Measurements from ENCODE around the gene MIS12. TPM values are rescaled to one million over a fixed set of nuclear protein-coding genes. Genes with fewer than 3 reads are reported as not detected.

MIS12 gene
- total and polyA plus RNA-seq, 4 donors = 4.3 to 18.6 (median 11.1) TPM

DNA sequence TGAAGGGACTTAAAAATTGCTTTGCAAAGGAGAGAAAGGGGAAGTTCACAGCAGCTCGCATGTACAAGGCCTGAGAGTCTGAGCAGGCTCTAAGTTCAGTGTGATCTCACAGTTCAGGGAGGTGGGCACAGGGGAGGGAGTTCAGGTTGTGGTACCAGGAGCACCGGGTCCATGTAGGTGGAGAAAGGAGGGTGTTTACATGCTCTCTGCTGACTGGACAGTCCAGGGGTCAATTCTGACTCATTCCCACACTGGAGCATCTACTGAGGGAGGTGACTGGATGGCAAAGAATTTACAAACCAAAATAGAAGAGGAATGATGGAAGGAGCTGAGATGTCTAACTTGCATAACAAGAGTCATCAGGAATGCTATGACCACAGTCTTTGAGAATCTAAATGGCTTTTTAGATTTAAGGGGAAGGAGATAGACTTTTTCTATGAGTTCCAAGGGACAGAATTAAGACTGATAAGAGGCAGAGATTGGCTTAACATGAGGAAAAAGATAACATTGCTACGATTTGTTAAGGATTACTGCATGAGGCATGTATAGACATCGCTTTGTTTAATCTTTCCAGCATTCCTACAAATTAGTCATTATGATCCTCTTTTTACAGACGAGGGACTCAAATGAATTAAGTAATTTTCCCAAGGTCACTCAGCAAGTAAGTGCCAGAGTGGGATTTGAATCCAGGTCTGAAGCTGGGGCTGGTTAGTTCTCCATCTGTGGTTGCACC is 29.9 kb downstream of the MIS12 start:
- TF ChIP-seq, protein P1, sequence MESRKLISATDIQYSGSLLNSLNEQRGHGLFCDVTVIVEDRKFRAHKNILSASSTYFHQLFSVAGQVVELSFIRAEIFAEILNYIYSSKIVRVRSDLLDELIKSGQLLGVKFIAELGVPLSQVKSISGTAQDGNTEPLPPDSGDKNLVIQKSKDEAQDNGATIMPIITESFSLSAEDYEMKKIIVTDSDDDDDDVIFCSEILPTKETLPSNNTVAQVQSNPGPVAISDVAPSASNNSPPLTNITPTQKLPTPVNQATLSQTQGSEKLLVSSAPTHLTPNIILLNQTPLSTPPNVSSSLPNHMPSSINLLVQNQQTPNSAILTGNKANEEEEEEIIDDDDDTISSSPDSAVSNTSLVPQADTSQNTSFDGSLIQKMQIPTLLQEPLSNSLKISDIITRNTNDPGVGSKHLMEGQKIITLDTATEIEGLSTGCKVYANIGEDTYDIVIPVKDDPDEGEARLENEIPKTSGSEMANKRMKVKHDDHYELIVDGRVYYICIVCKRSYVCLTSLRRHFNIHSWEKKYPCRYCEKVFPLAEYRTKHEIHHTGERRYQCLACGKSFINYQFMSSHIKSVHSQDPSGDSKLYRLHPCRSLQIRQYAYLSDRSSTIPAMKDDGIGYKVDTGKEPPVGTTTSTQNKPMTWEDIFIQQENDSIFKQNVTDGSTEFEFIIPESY (IDR thresholded peaks at IDR 0.05) = no peak
- TF ChIP-seq JUND (IDR thresholded peaks at IDR 0.05) (no peak), GABPA (IDR thresholded peaks at IDR 0.05 in 1 of 2, conservative IDR thresholded peaks at IDR 0.05 in 1 of 2) (no peak), HNF4A (conservative IDR thresholded peaks at IDR 0.05) (no peak), EGR1 (IDR thresholded peaks at IDR 0.05; ENCODE audit: low read depth in 2 of 2) (no peak), RXRA (IDR thresholded peaks at IDR 0.05) (no peak), FOXA1 (IDR thresholded peaks at IDR 0.05) (no peak), YY1 (IDR thresholded peaks at IDR 0.05) (no peak), NR2F2 (IDR thresholded peaks at IDR 0.05) (no peak), ATF3 (IDR thresholded peaks at IDR 0.05) (no peak), SP1 (IDR thresholded peaks at IDR 0.05) (no peak)
- TF ChIP-seq, protein P2, sequence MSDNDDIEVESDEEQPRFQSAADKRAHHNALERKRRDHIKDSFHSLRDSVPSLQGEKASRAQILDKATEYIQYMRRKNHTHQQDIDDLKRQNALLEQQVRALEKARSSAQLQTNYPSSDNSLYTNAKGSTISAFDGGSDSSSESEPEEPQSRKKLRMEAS (IDR thresholded peaks at IDR 0.05) = no peak
- TF ChIP-seq, protein P3, sequence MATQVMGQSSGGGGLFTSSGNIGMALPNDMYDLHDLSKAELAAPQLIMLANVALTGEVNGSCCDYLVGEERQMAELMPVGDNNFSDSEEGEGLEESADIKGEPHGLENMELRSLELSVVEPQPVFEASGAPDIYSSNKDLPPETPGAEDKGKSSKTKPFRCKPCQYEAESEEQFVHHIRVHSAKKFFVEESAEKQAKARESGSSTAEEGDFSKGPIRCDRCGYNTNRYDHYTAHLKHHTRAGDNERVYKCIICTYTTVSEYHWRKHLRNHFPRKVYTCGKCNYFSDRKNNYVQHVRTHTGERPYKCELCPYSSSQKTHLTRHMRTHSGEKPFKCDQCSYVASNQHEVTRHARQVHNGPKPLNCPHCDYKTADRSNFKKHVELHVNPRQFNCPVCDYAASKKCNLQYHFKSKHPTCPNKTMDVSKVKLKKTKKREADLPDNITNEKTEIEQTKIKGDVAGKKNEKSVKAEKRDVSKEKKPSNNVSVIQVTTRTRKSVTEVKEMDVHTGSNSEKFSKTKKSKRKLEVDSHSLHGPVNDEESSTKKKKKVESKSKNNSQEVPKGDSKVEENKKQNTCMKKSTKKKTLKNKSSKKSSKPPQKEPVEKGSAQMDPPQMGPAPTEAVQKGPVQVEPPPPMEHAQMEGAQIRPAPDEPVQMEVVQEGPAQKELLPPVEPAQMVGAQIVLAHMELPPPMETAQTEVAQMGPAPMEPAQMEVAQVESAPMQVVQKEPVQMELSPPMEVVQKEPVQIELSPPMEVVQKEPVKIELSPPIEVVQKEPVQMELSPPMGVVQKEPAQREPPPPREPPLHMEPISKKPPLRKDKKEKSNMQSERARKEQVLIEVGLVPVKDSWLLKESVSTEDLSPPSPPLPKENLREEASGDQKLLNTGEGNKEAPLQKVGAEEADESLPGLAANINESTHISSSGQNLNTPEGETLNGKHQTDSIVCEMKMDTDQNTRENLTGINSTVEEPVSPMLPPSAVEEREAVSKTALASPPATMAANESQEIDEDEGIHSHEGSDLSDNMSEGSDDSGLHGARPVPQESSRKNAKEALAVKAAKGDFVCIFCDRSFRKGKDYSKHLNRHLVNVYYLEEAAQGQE (IDR thresholded peaks at IDR 0.05) = no peak
- TF ChIP-seq, protein P4, sequence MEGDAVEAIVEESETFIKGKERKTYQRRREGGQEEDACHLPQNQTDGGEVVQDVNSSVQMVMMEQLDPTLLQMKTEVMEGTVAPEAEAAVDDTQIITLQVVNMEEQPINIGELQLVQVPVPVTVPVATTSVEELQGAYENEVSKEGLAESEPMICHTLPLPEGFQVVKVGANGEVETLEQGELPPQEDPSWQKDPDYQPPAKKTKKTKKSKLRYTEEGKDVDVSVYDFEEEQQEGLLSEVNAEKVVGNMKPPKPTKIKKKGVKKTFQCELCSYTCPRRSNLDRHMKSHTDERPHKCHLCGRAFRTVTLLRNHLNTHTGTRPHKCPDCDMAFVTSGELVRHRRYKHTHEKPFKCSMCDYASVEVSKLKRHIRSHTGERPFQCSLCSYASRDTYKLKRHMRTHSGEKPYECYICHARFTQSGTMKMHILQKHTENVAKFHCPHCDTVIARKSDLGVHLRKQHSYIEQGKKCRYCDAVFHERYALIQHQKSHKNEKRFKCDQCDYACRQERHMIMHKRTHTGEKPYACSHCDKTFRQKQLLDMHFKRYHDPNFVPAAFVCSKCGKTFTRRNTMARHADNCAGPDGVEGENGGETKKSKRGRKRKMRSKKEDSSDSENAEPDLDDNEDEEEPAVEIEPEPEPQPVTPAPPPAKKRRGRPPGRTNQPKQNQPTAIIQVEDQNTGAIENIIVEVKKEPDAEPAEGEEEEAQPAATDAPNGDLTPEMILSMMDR (IDR thresholded peaks at IDR 0.05; ENCODE audit: low read depth, low read length, missing input control) = no peak
- WGBS = 58% methylated on average over 5 of the region's 5 CpGs
- Histone ChIP-seq H3K4me1 (ENCODE audit: control insufficient read depth in 4 of 4, insufficient read depth in 4 of 4, low read length in 3 of 4) (no peaks in the 10 kb centered on the region), H3K9me3 (ENCODE audit: control insufficient read depth in 4 of 4, low read length in 3 of 4) (no peaks in the 10 kb centered on the region), H3K27me3 (ENCODE audit: control insufficient read depth in 4 of 4, insufficient read depth in 4 of 4, low read length in 3 of 4) (no peaks in the 10 kb centered on the region), H3K9ac (ENCODE audit: low read depth in 1 of 2, low read length in 2 of 2) (no peak overlapping the region), H3K4me3 (ENCODE audit: low read depth in 1 of 3, low read length in 3 of 3) (no peak overlapping the region), H3K27ac (ENCODE audit: low read depth in 1 of 2, low read length in 2 of 2) (no peak overlapping the region), H3K36me3 (ENCODE audit: control insufficient read depth in 4 of 4, insufficient read depth in 3 of 4, low read depth in 1 of 4, low read length in 3 of 4) (no peaks in the 10 kb centered on the region)
- no peak for DNase-seq (ENCODE audit: low spot score)

DNA sequence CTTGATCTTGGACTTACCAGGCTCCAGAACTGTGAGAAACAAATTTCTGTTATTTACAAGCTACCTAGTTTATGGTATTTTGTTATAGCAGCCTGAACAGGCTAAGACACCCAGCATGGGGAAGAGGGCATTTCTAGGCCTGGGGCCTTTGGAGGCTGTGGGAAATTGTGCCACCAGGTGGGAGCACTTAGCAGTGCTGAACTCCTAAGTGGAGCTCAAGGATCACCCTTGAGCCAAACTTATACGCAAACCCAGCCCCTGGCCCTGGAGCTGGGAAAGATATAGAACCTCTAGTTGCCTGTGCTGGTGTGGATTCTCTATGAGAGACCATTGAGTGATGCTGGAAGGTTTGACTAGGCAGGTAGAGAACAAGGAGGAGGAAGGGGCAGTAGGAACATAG is 36.1 kb downstream of the MIS12 start:
- DNase-seq (ENCODE audit: low spot score) = no peak
- 98% methylated on average over 1 of the region's 1 CpG for WGBS
- no peak overlapping the region for H3K27ac ChIP-seq (ENCODE audit: low read depth in 1 of 2, low read length in 2 of 2)

More for the DNA sequence above, 36.1 kb downstream of the MIS12 start:
- Histone ChIP-seq H3K36me3 (ENCODE audit: control insufficient read depth in 4 of 4, insufficient read depth in 3 of 4, low read depth in 1 of 4, low read length in 3 of 4) (no peaks in the 10 kb centered on the region), H3K9me3 (ENCODE audit: control insufficient read depth in 4 of 4, low read length in 3 of 4) (no peaks in the 10 kb centered on the region), H3K9ac (ENCODE audit: low read depth in 1 of 2, low read length in 2 of 2) (no peak overlapping the region), H3K4me3 (ENCODE audit: low read depth in 1 of 3, low read length in 3 of 3) (no peak overlapping the region), H3K27me3 (ENCODE audit: control insufficient read depth in 4 of 4, insufficient read depth in 4 of 4, low read length in 3 of 4) (no peaks in the 10 kb centered on the region), H3K4me1 (ENCODE audit: control insufficient read depth in 4 of 4, insufficient read depth in 4 of 4, low read length in 3 of 4) (no peaks in the 10 kb centered on the region)
- TF ChIP-seq SP1 (IDR thresholded peaks at IDR 0.05) (no peak), FOXA1 (IDR thresholded peaks at IDR 0.05) (no peak), RAD21 (IDR thresholded peaks at IDR 0.05) (no peak), JUND (IDR thresholded peaks at IDR 0.05) (no peak), HNF4A (conservative IDR thresholded peaks at IDR 0.05) (no peak), TAF1 (conservative IDR thresholded peaks at IDR 0.05) (no peak), FOXA2 (IDR thresholded peaks at IDR 0.05) (no peak)
- TF ChIP-seq, protein P3 (IDR thresholded peaks at IDR 0.05) = no peak
- TF ChIP-seq, protein P2 (IDR thresholded peaks at IDR 0.05) = no peak

Data from liver (tissue), 9 donors.